Fibroblast of the aortic adventitia (primary cell): ENCODE results near the gene ATP5ME. TPM values are rescaled to one million over a fixed set of nuclear protein-coding genes. Genes with fewer than 3 reads are reported as not detected.

Experiments
- DNase-seq: peaks from one replicate; pipeline ENCODE4 v3.0.0-alpha.2; 2010; ENCODE audit warnings: low read depth
- H3K4me3 ChIP-seq: 2 replicates; pipeline ENCODE4 v1.5.1; 2011; ENCODE audit warnings: low read depth, mild to moderate bottlenecking, control low read depth, low read length, moderate library complexity
- CTCF ChIP-seq: IDR thresholded peaks from 2 replicates; pipeline ENCODE4 v1.5.1; 2011; ENCODE audit warnings: mild to moderate bottlenecking, low read length, control low read depth, inconsistent platforms; ENCODE audit not compliant: insufficient read depth
- total RNA-seq: library from RNA; depleted of rRNA; stranded (reverse); fragments of >200 nt; gene quantifications from 2 replicates; pipeline ENCODE4 v1.2.3, GENCODE V29; 2012; ENCODE audit warnings: low replicate concordance

Gene ATP5ME
- total RNA-seq, 1 donor, result 74.3 TPM

- no peak for DNase-seq
- no peak overlapping the region for H3K4me3 ChIP-seq
- TF ChIP-seq CTCF, result no peak
Measured at GRCh38 chr4:679629-680028, 5.6 kb upstream of the ATP5ME start.

- no peak for TF ChIP-seq CTCF
- DNase-seq, result no peak
- no peak overlapping the region for H3K4me3 ChIP-seq
Measured at GRCh38 chr4:679104-679481, 5.0 kb upstream of the ATP5ME start.

- TF ChIP-seq CTCF, result no peak
- no peak for DNase-seq
Measured at GRCh38 chr4:678331-679103, 4.4 kb upstream of the ATP5ME start.

GRCh38 chr4:677431-678293 lies 3.6 kb upstream of the ATP5ME start:
- H3K4me3 ChIP-seq, result no peak overlapping the region
- no peak for TF ChIP-seq CTCF
- no peak for DNase-seq

More at GRCh38 chr4:678331-679103, 4.4 kb upstream of the ATP5ME start:
- no peak overlapping the region for H3K4me3 ChIP-seq

GRCh38 chr4:676871-677235 lies 2.8 kb upstream of the ATP5ME start:
- DNase-seq, result no peak
- TF ChIP-seq CTCF, result no peak
- no peak overlapping the region for H3K4me3 ChIP-seq

GRCh38 chr4:675980-676870 lies 2.1 kb upstream of the ATP5ME start:
- no peak for TF ChIP-seq CTCF
- H3K4me3 ChIP-seq, result no peak overlapping the region
- no peak for DNase-seq
